Activated naive CD4-positive, alpha-beta T cell treated with Interleukin-2 at 50 U/mL for 16 hours (primary cell): ENCODE data around the gene RNF149.
"Not testable (repeated sequence)": the region's sequence is repeated elsewhere in the genome, so short reads cannot be mapped to it uniquely, and the experiment has no call there.

ENCODE experiments used
- DNase-seq: peaks from one replicate; pipeline ENCODE4 v3.0.0-alpha.2; 2020

The RNF149 gene, protein sequence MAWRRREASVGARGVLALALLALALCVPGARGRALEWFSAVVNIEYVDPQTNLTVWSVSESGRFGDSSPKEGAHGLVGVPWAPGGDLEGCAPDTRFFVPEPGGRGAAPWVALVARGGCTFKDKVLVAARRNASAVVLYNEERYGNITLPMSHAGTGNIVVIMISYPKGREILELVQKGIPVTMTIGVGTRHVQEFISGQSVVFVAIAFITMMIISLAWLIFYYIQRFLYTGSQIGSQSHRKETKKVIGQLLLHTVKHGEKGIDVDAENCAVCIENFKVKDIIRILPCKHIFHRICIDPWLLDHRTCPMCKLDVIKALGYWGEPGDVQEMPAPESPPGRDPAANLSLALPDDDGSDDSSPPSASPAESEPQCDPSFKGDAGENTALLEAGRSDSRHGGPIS

GRCh38 chr2:101308432-101309210, at the start of gene RNF149:
Gene RNF149, minus strand, starts transcription at chr2:101308701. Its CDS starts 113 bp downstream, at chr2:101308588.
- peak; percentile 90 for DNase-seq

- DNase-seq, result no peak
These were observed 48.9 kb upstream of the RNF149 start for GRCh38 chr2:101357376-101357775.

DNA sequence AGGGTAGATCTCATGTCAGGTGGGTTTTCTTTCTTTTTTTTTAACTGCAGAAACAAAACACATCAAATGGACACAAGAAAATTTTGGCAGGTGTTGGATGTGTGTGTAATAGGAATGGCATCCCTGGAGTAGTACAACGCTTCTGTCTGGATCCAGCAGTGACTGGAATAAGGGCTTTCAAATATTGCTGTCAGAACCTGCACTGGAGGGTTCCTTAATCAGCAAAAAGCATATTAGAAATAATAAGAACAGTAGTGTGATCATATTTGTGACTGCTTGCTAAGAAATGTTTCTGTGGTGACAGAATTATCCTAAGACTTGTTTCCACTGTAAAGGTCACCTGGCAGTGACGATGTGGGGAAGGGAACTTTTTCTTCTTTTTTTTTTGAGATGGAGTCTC, 48.0 kb upstream of the RNF149 start:
- DNase-seq, result no peak

DNA sequence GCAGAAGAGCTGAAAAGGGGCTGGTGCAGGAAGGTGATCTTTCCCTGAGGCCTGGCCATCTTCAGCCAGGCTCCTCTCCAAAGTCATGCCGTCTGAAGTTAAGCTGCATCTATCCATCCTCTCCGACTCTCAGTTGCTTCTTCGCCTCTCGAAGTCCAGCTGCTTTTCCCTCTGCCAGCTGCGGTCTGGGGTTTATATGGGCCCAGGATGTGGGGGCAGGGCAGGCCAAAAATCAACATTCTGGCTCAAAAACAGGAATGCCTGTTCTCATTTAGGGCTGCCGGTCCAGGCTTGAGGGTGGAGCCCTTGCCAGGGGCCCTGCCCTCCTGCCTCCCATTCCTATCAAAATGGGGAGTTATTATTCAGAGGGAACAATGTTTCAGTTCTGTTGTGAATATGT, 47.6 kb upstream of the RNF149 start:
- DNase-seq, result no peak

DNA sequence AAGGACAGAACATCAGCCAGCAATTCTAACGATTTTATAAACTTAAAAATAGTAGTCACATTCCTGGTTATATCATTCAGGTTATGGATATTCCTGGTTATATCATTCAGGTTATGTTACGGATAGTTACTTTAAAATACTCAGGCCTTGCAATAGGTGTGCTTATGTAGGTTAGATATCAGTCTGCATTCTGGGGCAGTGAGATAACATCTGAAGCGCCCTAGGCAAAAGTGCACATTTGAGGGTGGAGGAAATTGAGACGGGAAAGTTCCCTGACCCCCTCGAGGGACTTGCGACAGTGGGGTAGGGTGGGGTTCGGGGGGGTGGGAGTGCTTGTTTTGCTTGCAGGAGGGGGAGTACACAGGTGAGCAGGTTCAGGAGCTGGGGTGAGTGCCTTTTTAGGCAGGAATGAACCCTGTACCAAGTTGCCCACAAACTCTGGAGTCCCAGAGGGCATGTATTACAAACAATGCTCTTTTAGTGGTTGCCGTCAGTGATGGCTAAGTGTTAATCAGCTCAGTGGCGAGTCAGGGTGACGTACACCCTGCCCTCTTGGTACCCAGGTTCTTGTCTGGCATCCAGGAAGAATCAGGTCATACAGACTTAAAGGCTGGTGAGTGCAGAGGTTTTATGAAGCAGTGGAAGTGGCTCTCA, 47.0 kb upstream of the RNF149 start:
- DNase-seq, result no peak

DNA sequence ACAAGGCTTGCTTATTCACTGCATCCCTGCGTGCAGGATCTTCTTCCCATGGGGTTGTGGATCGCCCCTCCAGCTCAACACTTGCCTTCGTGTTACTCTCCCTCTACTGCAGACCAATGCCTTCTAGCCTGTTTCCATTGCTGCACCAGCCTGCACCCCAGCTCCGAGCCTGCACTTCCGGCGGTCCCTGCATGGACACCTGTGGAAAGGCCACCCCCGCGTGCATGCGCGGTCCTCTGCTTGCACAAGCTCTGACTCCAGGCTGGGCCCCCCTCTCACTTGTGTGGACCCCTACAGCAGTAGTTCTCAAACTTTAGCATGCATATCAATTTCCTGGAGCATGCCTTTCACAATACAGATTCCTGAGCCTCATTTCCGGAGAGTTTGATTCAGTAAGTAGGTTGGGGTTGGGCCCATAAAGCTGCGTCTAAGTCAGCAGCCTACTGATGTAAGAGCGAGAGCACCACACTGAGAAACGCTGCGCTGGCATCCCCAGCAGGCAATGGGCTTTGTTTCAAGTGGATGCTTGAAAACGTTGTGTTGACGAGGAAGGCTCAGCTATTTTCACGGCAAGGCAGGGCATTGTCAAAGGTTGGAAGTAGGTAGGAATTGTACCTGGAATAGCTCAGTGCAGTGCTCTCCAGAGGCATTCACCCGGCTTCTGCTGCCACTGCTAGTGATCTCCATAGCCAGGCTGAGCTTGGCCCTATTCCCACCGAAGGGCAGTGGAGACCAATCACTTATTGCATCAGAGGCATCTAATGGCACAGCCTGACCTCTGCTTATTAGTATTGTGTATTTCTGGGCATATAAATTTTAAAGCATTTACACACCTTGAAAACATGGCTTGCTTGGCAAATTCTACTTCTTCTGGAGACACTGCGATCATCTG, 46.2 kb upstream of the RNF149 start:
- no peak for DNase-seq

GRCh38 chr2:101352631-101353030, 44.1 kb upstream of the RNF149 start:
- not testable (repeated sequence) for DNase-seq

DNA sequence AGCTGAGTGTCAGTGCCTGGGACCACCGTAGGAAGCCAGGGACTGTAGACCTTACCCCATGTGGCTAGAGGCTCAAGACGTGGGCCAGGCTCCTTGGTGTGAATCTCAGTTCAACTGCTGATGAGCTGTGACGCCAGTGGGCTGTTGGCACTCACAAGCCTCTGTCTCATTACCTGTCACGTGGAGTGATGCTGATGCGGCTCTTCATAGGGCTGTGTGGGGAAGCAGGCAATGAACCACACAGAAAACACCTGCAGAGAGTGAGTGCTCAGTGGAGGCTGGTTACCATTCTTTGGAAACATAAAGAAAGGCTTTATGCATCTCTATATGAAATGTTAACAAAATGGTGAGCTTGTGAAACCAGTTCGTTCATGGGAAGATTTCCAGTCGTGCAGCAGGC, 42.7 kb upstream of the RNF149 start:
- no peak for DNase-seq

GRCh38 chr2:101349893-101350662, 41.6 kb upstream of the RNF149 start:
- DNase-seq, result no peak

DNA sequence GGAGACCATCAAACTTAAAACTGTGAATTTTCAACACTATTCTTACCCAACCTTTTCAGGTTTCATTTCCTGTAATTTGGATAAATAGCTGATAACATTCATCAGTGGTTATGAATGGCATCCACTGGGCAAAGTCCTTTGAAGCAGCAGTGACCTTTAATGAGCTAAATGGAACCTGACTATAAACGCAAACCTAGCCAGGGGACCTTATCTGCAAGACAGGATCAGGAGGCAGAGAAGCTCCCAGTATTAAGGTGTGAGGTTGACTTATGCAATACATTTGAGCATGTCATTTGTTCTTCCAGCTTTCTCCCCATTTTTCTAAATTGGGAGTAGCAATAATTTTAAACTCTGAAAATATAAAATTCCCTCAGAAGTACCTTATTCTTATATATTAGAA, 40.4 kb upstream of the RNF149 start:
- DNase-seq, result no peak

- DNase-seq, result no peak
These were observed 38.4 kb upstream of the RNF149 start for GRCh38 chr2:101346909-101347308.

DNA sequence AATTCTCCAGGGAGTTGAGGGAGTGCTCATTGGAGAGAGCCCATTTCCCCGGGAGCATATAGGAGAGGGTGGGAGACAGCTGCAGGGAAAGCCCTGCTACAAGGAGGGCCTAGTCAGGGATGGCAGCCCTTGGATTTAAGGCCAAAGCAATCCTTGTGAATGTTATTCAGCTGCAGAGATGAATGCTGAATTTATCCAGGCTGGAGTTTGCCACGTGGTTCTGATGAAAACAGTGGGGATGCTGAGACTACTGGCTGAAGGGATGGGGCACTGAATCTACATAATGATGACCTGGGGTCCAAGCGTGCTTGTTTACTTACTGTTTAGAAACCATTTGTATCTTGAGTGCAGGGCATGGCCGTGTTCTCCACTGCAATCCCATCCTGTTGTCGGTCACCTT, 35.6 kb upstream of the RNF149 start:
- DNase-seq, result no peak

DNA sequence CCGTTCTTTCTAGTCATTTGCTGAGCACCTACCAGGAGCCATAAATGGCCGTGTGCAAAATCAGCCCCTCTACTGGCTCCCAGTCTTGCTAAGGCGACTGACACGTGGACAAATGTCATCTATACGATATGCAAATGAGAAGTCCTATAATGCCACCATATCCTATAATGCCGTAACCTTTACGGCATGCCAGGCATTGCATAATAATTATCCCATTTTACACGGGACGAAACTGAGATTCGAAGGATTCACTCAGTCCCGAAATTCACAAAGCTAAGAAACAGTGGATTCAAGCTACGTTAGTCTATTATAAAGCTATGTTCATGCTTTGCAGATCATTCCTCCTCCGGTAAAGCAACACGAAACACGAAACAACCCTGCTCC, 34.1 kb upstream of the RNF149 start:
- DNase-seq, result no peak

- peak; percentile 73 for DNase-seq
These were observed 33.6 kb upstream of the RNF149 start for GRCh38 chr2:101341901-101342624.

DNA sequence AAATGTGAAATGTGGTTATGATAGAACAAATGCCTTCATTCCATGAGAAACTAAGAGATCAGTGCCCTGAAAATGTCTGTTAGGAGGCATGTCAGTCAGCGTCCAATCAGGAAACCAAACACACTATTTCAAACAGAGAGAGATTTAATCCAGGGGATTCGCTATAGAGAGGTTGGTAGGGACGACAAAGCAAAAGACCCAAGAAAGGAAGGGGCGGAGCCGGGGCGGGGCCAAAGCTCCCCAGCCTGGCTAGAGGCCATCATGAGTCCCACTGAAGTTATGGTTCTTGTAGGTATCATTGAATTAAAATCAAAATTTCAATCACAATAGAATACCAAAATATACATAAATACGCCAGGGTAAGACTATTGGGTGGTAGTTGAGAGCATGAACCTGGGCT, 32.9 kb upstream of the RNF149 start:
- peak; percentile 53 for DNase-seq

GRCh38 chr2:101340141-101340551, 31.6 kb upstream of the RNF149 start:
- no peak for DNase-seq

DNA sequence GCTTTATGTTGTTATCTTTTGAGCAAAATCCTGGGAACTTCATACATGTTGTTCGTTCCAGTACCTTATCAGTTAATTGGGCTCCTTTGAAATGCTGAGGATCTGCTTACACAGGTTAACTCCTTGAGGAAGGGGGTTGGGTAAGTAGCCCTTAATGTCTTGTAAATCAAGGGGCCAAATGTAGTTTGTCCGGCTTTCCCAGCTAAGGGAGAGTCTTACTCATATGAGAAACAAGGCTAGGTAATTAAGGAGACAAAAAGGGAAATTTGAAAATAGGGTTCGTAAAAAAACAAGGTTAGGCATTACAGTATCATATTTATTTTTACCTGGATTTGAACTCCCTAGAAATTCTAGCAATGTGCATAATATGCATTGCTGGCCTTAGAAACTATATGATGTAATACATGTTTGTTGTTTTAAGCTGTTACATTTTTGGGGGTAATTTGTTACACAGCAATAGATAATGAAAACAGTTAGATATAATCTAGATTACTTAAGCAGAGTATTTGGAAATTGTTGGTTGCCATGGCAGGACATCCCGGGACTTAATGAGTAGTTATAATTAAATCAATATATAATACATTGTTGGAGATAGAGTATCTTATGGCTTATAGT, 30.9 kb upstream of the RNF149 start:
- no peak for DNase-seq

DNA sequence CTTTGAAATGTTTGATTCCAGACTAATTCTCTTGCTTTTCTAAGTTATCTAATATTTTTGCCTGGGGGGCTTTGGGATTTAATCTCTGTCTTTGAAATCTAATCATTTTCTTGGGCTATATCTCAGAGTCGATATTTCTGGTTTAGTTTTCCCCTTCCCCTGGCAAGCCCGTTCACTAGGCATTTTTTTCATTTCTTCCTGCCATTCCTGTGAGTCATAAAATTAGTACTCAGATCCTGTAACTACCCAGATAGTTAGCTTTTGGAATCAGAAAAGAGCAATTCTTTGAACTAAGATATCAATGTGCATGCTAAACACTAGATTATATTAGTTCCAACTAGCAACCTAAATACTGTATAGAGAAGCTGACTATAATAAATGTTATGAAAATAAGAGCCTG, 29.4 kb upstream of the RNF149 start:
- no peak for DNase-seq

- DNase-seq, result no peak
These were observed 24.6 kb upstream of the RNF149 start for GRCh38 chr2:101332885-101333766.

DNA sequence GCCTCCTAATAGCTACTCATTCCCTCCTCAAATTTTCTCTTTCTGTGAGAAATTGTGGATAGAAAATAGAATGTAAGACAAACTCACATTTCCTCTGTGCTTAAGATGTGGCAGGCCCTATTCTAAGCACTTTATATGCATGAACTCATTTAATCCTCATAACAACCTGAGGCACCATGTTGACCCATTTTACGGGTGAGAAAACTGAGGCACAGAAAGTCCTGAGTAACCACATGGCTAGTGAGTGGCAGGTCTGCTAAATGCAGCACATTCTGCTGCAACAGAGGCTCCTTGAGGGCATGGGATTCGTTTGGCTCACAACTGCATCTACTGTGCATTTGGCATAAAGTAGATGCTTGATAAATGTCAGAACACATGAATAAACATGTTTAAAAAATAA, 22.7 kb upstream of the RNF149 start:
- no peak for DNase-seq
